ENCODE results near the gene KSR2.

GRCh38 chr12:117412465-117413188 lies 556.2 kb downstream of the KSR2 start:
- TF ChIP-seq, protein P1, sequence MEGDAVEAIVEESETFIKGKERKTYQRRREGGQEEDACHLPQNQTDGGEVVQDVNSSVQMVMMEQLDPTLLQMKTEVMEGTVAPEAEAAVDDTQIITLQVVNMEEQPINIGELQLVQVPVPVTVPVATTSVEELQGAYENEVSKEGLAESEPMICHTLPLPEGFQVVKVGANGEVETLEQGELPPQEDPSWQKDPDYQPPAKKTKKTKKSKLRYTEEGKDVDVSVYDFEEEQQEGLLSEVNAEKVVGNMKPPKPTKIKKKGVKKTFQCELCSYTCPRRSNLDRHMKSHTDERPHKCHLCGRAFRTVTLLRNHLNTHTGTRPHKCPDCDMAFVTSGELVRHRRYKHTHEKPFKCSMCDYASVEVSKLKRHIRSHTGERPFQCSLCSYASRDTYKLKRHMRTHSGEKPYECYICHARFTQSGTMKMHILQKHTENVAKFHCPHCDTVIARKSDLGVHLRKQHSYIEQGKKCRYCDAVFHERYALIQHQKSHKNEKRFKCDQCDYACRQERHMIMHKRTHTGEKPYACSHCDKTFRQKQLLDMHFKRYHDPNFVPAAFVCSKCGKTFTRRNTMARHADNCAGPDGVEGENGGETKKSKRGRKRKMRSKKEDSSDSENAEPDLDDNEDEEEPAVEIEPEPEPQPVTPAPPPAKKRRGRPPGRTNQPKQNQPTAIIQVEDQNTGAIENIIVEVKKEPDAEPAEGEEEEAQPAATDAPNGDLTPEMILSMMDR (IDR thresholded peaks at IDR 0.05): no peak
- TF ChIP-seq POLR2A (IDR thresholded peaks at IDR 0.05) (no peak), EP300 (IDR thresholded peaks at IDR 0.05) (no peak), POLR2AphosphoS5 (IDR thresholded peaks at IDR 0.05) (no peak)
